Mesendoderm (in vitro differentiated cells): ENCODE data around the gene LRCOL1.

ENCODE experiments used
- DNase-seq: peaks from one replicate; pipeline ENCODE4 v3.0.0; 2013
- H2AK5ac ChIP-seq: 2 replicates; pipeline ENCODE4 v1.6.1; 2013; ENCODE audit warnings: low read length, inconsistent platforms
- H2BK120ac ChIP-seq: 2 replicates; pipeline ENCODE4 v1.6.1; 2013; ENCODE audit warnings: low read depth, mild to moderate bottlenecking, low read length, moderate library complexity, mixed read lengths
- H2BK15ac ChIP-seq: replicated peaks from 2 replicates; pipeline ENCODE4 v1.6.1; 2013; ENCODE audit warnings: low read depth, mild to moderate bottlenecking, moderate library complexity
- H2BK5ac ChIP-seq: 2 replicates; pipeline ENCODE4 v1.6.1; 2013; ENCODE audit warnings: low read length, inconsistent platforms
- H3K18ac ChIP-seq: 2 replicates; pipeline ENCODE4 v1.6.1; 2013; ENCODE audit warnings: mild to moderate bottlenecking, low read length, mixed read lengths
- H3K23ac ChIP-seq: one replicate; pipeline ENCODE4 v1.6.1; 2013; ENCODE audit warnings: low read length
- H3K27ac ChIP-seq: 2 replicates; pipeline ENCODE4 v1.5.1; 2013; ENCODE audit warnings: low read depth, mild to moderate bottlenecking, inconsistent platforms, low read length, moderate library complexity
- H3K27me3 ChIP-seq: 2 replicates; pipeline ENCODE4 v1.6.1; 2013; ENCODE audit warnings: low read length, control low read depth, mild to moderate bottlenecking, inconsistent platforms; ENCODE audit not compliant: insufficient read depth, poor library complexity
- H3K36me3 ChIP-seq: 2 replicates; pipeline ENCODE4 v1.6.1; 2013; ENCODE audit warnings: low read length, inconsistent platforms; ENCODE audit not compliant: control insufficient read depth, insufficient read depth
- H3K4ac ChIP-seq: one replicate; pipeline ENCODE4 v1.6.1; 2013; ENCODE audit warnings: low read depth, mild to moderate bottlenecking, low read length, moderate library complexity
- H3K4me1 ChIP-seq: 2 replicates; pipeline ENCODE4 v1.6.1; 2013; ENCODE audit warnings: low read depth, low read length, inconsistent platforms; ENCODE audit not compliant: control insufficient read depth
- H3K4me2 ChIP-seq: 2 replicates; pipeline ENCODE4 v1.6.1; 2013; ENCODE audit warnings: low read length
- H3K4me3 ChIP-seq: 2 replicates; pipeline ENCODE4 v1.5.1; 2013; ENCODE audit warnings: mild to moderate bottlenecking, low read length
- H3K56ac ChIP-seq: one replicate; pipeline ENCODE4 v1.6.1; 2013; ENCODE audit warnings: low read length
- H3K79me1 ChIP-seq: 2 replicates; pipeline ENCODE4 v1.6.1; 2013; ENCODE audit warnings: low read length, inconsistent platforms
- H3K79me2 ChIP-seq: 2 replicates; pipeline ENCODE4 v1.6.1; 2013; ENCODE audit warnings: mild to moderate bottlenecking, low read length; ENCODE audit not compliant: control insufficient read depth, insufficient read depth
- H3K9ac ChIP-seq: 2 replicates; pipeline ENCODE4 v1.6.1; 2013; ENCODE audit warnings: low read length, inconsistent platforms
- H4K5ac ChIP-seq: one replicate; pipeline ENCODE4 v1.6.1; 2013; ENCODE audit warnings: low read length
- H4K8ac ChIP-seq: one replicate; pipeline ENCODE4 v1.6.1; 2013; ENCODE audit warnings: low read depth, mild to moderate bottlenecking, control low read depth, low read length, moderate library complexity
- WGBS: extraction: QIAGEN DNeasy Blood & Tissue Kit; methylation state at CpG from one replicate; pipeline ENCODE4 v1.1.7; 2013; ENCODE audit warnings: low lambda C conversion rate, missing lambda C conversion rate; ENCODE audit not compliant: insufficient coverage; ENCODE audit errors: extremely low coverage; 5-methylcytosine and 5-hydroxymethylcytosine counted together

LRCOL1 gene

DNA sequence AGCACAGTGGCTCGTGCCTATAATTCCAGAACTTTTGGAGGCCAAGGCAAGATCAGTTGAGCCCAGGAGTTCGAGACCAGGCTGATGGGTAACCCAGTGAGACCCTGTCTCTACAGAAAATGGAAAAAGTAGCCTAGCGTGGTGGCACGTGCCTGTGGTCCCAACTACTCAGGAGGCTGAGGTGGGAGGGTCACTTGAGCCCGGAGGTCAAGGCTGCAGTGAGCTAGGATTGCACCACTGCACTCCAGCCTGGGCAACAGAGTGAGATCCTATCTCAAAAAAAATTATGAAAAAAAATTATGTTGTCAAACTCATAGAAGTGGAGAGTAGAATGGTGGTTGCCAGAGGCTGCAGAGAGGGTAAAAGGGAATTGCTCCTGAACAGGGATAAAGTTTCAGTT is 3.6 kb upstream of the LRCOL1 start:
- H3K9ac ChIP-seq: no peak overlapping the region
- no peak overlapping the region for H4K5ac ChIP-seq
- H3K27ac ChIP-seq: no peak overlapping the region
- no CpG with 5 or more reads among the region's 5 CpGs for WGBS
- no peak overlapping the region for H3K56ac ChIP-seq
- H2BK5ac ChIP-seq: no peak overlapping the region
- no peak overlapping the region for H2BK120ac ChIP-seq
- H3K23ac ChIP-seq: no peak overlapping the region
- H3K79me2 ChIP-seq: no peaks in the 10 kb centered on the region
- no peak overlapping the region for H3K18ac ChIP-seq
- H2BK15ac ChIP-seq: no peak overlapping the region
- no peaks in the 10 kb centered on the region for H3K36me3 ChIP-seq
- no peak overlapping the region for H3K4me3 ChIP-seq
- H3K27me3 ChIP-seq: peaks cover 10% of the 10 kb centered on the region
- DNase-seq: no peak
- no peak overlapping the region for H3K4me2 ChIP-seq
- H2AK5ac ChIP-seq: no peak overlapping the region
- H3K4me1 ChIP-seq: no peaks in the 10 kb centered on the region
- H3K79me1 ChIP-seq: no peaks in the 10 kb centered on the region
- no peak overlapping the region for H4K8ac ChIP-seq
- H3K4ac ChIP-seq: no peak overlapping the region

DNA sequence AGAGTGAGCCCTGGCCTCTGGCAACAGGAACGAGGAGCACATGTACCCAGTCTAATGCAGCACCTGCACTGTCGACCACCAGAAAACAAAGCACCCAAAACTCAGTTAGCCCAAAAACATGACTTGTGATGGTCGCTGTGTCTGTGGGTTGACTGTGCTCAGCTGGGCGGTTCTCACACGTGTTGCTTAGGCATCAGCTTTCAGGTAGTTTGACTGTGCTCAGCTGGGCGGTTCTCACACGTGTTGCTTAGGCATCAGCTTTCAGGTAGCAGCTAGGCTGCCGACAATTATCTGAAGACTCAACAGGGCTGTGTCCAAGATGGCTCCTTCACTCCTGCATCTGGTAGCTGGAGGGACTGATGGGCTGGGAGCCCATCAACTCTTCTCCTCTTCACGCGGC is 1.2 kb upstream of the LRCOL1 start:
- no peak overlapping the region for H3K4ac ChIP-seq
- peaks cover under 1% of the 10 kb centered on the region for H3K27me3 ChIP-seq
- H3K56ac ChIP-seq: no peak overlapping the region
- no peak overlapping the region for H4K5ac ChIP-seq
- no peaks in the 10 kb centered on the region for H3K36me3 ChIP-seq
- no peak overlapping the region for H2AK5ac ChIP-seq
- H2BK15ac ChIP-seq: no peak overlapping the region
- H3K27ac ChIP-seq: no peak overlapping the region
- no peak overlapping the region for H3K18ac ChIP-seq
- H3K79me1 ChIP-seq: no peaks in the 10 kb centered on the region
- H4K8ac ChIP-seq: no peak overlapping the region
- no peak for DNase-seq
- WGBS: no CpG with 5 or more reads among the region's 10 CpGs
- H3K4me1 ChIP-seq: no peaks in the 10 kb centered on the region
- no peak overlapping the region for H3K9ac ChIP-seq
- no peak overlapping the region for H3K4me2 ChIP-seq
- H3K79me2 ChIP-seq: no peaks in the 10 kb centered on the region
- H3K4me3 ChIP-seq: no peak overlapping the region
- H2BK120ac ChIP-seq: no peak overlapping the region
- no peak overlapping the region for H3K23ac ChIP-seq
- no peak overlapping the region for H2BK5ac ChIP-seq

DNA sequence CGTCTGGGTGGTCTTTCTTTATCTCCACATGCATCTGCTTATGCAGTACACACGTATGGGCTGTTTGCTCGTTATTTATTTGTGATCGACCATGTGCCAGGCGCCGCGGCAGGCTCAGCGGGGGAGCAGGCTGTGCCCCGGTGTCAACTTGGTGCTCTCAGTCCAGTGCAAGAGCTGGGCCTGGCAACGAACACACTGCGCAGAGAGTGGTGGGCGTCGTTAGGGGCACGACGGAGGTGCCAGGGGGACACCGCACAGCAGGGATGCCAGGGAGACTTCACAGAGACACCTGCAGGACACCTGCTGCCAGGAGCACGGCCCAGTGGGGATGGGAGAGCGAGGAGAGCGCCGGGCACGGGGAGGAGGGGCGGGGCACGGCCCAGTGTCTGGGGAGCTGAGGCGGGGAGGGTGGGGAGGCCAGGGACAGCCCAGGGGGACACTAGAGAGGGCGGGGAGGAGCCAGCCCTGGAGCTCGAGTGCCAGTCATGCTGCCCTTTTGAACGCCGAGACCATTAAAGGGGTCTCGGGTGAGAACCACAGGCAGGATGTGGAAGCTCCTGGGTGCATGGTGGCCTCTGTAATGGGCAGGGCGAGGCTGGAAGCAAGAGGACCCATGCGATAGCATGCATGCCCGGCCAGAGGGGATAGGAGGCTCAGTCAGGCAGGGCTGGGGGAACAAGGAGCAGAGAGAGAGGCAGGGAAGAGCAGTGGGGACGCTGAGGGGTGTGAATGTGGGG is 652 bp upstream of the LRCOL1 start:
- no CpG with 5 or more reads among the region's 33 CpGs for WGBS
- no peaks in the 10 kb centered on the region for H3K36me3 ChIP-seq
- no peak overlapping the region for H3K23ac ChIP-seq
- no peak overlapping the region for H3K18ac ChIP-seq
- no peak overlapping the region for H3K4ac ChIP-seq
- no peak overlapping the region for H3K9ac ChIP-seq
- H2AK5ac ChIP-seq: no peak overlapping the region
- no peak overlapping the region for H2BK120ac ChIP-seq
- DNase-seq: no peak
- no peaks in the 10 kb centered on the region for H3K79me1 ChIP-seq
- H3K4me1 ChIP-seq: no peaks in the 10 kb centered on the region
- no peak overlapping the region for H2BK5ac ChIP-seq
- H3K4me2 ChIP-seq: no peak overlapping the region
- H3K4me3 ChIP-seq: no peak overlapping the region
- no peak overlapping the region for H4K5ac ChIP-seq
- no peak overlapping the region for H2BK15ac ChIP-seq
- no peaks in the 10 kb centered on the region for H3K79me2 ChIP-seq
- H3K27ac ChIP-seq: no peak overlapping the region
- no peaks in the 10 kb centered on the region for H3K27me3 ChIP-seq
- no peak overlapping the region for H3K56ac ChIP-seq
- no peak overlapping the region for H4K8ac ChIP-seq

DNA sequence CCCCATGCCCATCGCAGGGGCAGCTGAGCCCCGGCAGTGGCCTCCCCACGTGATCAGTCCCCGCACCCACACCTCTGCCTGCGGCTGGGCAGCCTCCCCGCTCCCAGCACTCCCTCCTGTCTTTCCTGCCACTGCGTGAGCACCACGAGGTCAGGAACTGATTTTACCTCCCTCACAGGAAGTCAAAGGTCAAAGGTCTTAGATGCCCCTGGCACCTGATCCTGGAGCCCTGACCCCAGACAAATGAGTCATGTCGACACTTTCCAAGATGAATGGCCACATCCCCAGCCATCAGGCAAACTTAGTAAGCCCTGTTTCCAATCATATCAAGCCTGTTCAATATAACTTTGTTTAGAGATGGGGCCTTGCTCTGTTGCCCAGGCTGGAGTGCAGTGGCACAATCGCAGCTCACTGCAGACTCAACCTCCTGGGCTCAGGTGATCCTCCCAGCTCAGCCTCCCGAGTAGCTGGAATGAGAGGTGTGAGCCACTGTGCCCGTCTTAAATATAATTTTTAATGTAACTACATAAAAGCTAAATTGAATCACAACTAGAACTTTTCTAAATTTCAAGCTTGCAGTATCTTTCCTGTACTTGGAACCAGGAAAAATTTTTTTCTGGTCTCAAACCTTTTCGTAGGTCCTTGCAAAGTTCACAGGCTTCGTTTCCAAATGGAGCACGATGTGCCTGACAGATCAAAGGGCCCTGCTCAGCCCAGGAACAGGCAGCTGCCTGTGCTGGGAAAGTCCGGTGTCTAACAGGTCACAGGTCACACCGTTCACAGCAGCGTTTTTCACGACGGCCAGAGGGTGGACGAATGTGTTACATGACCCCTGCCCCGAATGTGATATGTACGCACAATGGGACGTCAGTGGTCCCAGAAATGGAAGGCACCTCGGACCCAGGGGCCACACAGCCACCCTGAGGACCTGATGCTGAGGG is 1.9 kb downstream of the LRCOL1 start:
- no peak overlapping the region for H3K27ac ChIP-seq
- H3K4me1 ChIP-seq: no peaks in the 10 kb centered on the region
- no peak overlapping the region for H3K4me3 ChIP-seq
- H2BK15ac ChIP-seq: no peak overlapping the region
- H3K4me2 ChIP-seq: no peak overlapping the region
- no peaks in the 10 kb centered on the region for H3K79me1 ChIP-seq
- H2BK5ac ChIP-seq: no peak overlapping the region
- no peak overlapping the region for H4K5ac ChIP-seq
- H3K18ac ChIP-seq: no peak overlapping the region
- H3K36me3 ChIP-seq: no peaks in the 10 kb centered on the region
- H3K9ac ChIP-seq: no peak overlapping the region
- H2BK120ac ChIP-seq: no peak overlapping the region
- no peaks in the 10 kb centered on the region for H3K79me2 ChIP-seq
- no peak overlapping the region for H2AK5ac ChIP-seq
- DNase-seq: no peak
- no CpG with 5 or more reads among the region's 25 CpGs for WGBS
- no peak overlapping the region for H4K8ac ChIP-seq
- H3K23ac ChIP-seq: no peak overlapping the region
- H3K56ac ChIP-seq: no peak overlapping the region
- H3K4ac ChIP-seq: no peak overlapping the region
- no peaks in the 10 kb centered on the region for H3K27me3 ChIP-seq

DNA sequence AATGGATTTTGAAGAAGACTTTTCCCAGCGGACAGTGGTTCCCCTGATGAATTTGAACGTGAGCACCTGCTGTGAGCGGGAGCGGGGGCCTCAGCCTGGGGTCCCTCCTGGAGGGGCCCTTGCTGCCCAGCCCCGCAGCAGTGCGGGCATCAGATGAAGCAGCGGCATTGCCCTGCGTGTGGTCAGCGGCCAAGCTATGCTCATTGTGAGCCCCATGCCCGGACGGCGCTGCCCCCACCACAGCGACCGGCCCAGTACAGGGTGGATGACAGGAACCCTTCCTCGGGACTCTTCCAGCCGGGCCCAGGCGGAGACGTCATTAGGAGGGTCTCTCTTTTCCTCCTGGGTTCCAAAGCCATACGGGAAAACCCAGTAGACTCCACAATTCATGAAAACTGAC is 3.5 kb downstream of the LRCOL1 start:
- no peak for DNase-seq
- H2BK15ac ChIP-seq: no peak overlapping the region
- H3K36me3 ChIP-seq: no peaks in the 10 kb centered on the region

More for the DNA sequence above, 3.5 kb downstream of the LRCOL1 start:
- no peak overlapping the region for H3K9ac ChIP-seq
- H3K79me2 ChIP-seq: no peaks in the 10 kb centered on the region
- no peak overlapping the region for H2BK120ac ChIP-seq
- WGBS: no CpG with 5 or more reads among the region's 19 CpGs
- H2BK5ac ChIP-seq: no peak overlapping the region
- no peak overlapping the region for H3K4me3 ChIP-seq
- no peak overlapping the region for H3K18ac ChIP-seq
- no peaks in the 10 kb centered on the region for H3K79me1 ChIP-seq
- H3K27me3 ChIP-seq: no peaks in the 10 kb centered on the region
- no peak overlapping the region for H3K56ac ChIP-seq
- H3K4me1 ChIP-seq: no peaks in the 10 kb centered on the region
- no peak overlapping the region for H2AK5ac ChIP-seq
- H4K5ac ChIP-seq: no peak overlapping the region
- H4K8ac ChIP-seq: no peak overlapping the region
- no peak overlapping the region for H3K4ac ChIP-seq
- H3K23ac ChIP-seq: no peak overlapping the region
- H3K4me2 ChIP-seq: no peak overlapping the region
- no peak overlapping the region for H3K27ac ChIP-seq
